Suprapubic skin (tissue), 3 donors: ENCODE results near the gene IGFLR1.

Source experiments
- POLR2AphosphoS5 ChIP-seq, 3 donors: sonication (generic); formaldehyde crosslinking; IDR thresholded peaks; one replicate each; pipeline ENCODE4 v1.6.1; 2017; ENCODE audit warnings: antibody characterized with exemption in 3 of 3
- TF ChIP-seq, protein P1 (sequence below), 2 donors: fragments of 200-600 bp in 1 of 2; fragments of 450-650 bp in 1 of 2; sonication (generic) in 1 of 2; IDR thresholded peaks; one replicate each; pipeline ENCODE4 v1.5.1; 2016 to 2019; ENCODE audit warnings: antibody characterized with exemption in 2 of 2, mild to moderate bottlenecking in 1 of 2, moderate library complexity in 1 of 2

DNA sequence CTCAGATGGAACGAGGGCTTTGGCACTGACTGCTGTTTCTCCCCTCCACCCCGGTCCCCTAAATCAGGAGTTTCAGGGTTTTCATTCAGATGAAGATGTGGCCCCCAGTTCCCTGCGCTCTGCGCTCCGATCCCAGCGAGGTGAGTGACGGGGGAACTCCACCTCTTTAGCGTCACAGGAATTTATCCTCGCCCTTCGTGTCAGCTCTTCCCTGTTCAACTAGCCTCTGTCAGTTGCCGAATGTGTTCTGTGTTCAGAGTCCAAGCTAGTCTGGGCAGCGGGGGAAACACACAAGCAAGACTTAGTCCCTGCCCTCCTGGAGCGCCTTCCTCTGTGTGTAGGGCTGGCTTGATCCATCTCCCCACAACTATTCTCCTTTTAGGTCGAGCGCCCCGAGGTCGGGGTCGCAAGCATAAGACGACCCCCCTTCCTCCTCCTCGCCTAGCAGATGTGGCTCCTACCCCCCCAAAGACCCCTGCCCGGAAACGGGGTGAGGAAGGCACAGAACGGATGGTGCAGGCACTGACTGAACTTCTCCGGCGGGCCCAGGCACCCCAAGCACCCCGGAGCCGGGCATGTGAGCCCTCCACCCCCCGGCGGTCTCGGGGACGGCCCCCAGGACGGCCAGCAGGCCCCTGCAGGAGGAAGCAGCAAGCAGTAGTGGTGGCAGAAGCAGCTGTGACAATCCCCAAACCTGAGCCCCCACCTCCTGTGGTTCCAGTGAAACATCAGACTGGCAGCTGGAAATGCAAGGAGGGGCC lies 22.7 kb downstream of the IGFLR1 start:
- TF ChIP-seq, protein P1, sequence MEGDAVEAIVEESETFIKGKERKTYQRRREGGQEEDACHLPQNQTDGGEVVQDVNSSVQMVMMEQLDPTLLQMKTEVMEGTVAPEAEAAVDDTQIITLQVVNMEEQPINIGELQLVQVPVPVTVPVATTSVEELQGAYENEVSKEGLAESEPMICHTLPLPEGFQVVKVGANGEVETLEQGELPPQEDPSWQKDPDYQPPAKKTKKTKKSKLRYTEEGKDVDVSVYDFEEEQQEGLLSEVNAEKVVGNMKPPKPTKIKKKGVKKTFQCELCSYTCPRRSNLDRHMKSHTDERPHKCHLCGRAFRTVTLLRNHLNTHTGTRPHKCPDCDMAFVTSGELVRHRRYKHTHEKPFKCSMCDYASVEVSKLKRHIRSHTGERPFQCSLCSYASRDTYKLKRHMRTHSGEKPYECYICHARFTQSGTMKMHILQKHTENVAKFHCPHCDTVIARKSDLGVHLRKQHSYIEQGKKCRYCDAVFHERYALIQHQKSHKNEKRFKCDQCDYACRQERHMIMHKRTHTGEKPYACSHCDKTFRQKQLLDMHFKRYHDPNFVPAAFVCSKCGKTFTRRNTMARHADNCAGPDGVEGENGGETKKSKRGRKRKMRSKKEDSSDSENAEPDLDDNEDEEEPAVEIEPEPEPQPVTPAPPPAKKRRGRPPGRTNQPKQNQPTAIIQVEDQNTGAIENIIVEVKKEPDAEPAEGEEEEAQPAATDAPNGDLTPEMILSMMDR (IDR thresholded peaks at IDR 0.05) = no peak
- TF ChIP-seq POLR2AphosphoS5 (IDR thresholded peaks at IDR 0.05) = no peak
